ENCODE data around the gene SET.

SET gene

GRCh38 chr9:128713411-128713780, 24.4 kb downstream of the SET start:
- no peak for DNase-seq (ENCODE audit: low spot score)

- DNase-seq (ENCODE audit: low spot score) = no peak
Measured at GRCh38 chr9:128713941-128714573, 25.0 kb downstream of the SET start.

- no peak for DNase-seq (ENCODE audit: low spot score)
Measured at GRCh38 chr9:128714586-128715435, 25.8 kb downstream of the SET start.

GRCh38 chr9:128715436-128715750, 26.4 kb downstream of the SET start:
- DNase-seq (ENCODE audit: low spot score) = no peak

- no peak for DNase-seq (ENCODE audit: low spot score)
Measured at GRCh38 chr9:128716581-128717254, 27.7 kb downstream of the SET start.

GRCh38 chr9:128718047-128718446, 29.0 kb downstream of the SET start:
- DNase-seq (ENCODE audit: low spot score) = no peak

- no peak for DNase-seq (ENCODE audit: low spot score)
Measured at GRCh38 chr9:128718475-128718874, 29.5 kb downstream of the SET start.

- no peak for DNase-seq (ENCODE audit: low spot score)
Measured at GRCh38 chr9:128719919-128720605, 31.0 kb downstream of the SET start.

GRCh38 chr9:128720841-128721486, 31.9 kb downstream of the SET start:
- DNase-seq (ENCODE audit: low spot score) = no peak

- no peak for DNase-seq (ENCODE audit: low spot score)
Measured at GRCh38 chr9:128721487-128722010, 32.5 kb downstream of the SET start.

- no peak for DNase-seq (ENCODE audit: low spot score)
Measured at GRCh38 chr9:128722380-128723351, 33.6 kb downstream of the SET start.

GRCh38 chr9:128723352-128723865, 34.4 kb downstream of the SET start:
- DNase-seq (ENCODE audit: low spot score) = peak; percentile 25

GRCh38 chr9:128723866-128724743, 35.1 kb downstream of the SET start, which contains the start of gene ZDHHC12:
Gene ZDHHC12, minus strand, starts transcription at chr9:128724127. Its CDS starts 34 bp downstream, at chr9:128724093.
- peak; percentile 100 for DNase-seq (ENCODE audit: low spot score)

- DNase-seq (ENCODE audit: low spot score) = peak; percentile 79
Measured at GRCh38 chr9:128724744-128725211, 35.8 kb downstream of the SET start.

- no peak for DNase-seq (ENCODE audit: low spot score)
Measured at GRCh38 chr9:128727640-128728248, 38.7 kb downstream of the SET start.

GRCh38 chr9:128728298-128728697, 39.3 kb downstream of the SET start:
- no peak for DNase-seq (ENCODE audit: low spot score)

GRCh38 chr9:128729302-128729701, 40.3 kb downstream of the SET start:
- DNase-seq (ENCODE audit: low spot score) = no peak

- no peak for DNase-seq (ENCODE audit: low spot score)
Measured at GRCh38 chr9:128729766-128730517, 40.9 kb downstream of the SET start.
